IMR-90 (cell line): ENCODE measurements around the gene GCLC. TPM values are rescaled to one million over a fixed set of nuclear protein-coding genes. Genes with fewer than 3 reads are reported as not detected.
A peak's percentile ranks its signal among the peaks of the same experiment; 100 is the strongest.

Experiments
- ATAC-seq: fragments of 200-7000 bp; cut with Tn5 transposase; 2 replicates; pipeline ENCODE4 v1.9.1; 2020; ENCODE audit warnings: low read depth, mild to moderate bottlenecking, moderate library complexity
- BruUV-seq: library from RNA; stranded (reverse); fragments of 400-500 nt; replicated peaks from 2 replicates; lab custom pipeline; 2021; lab: Mats Ljungman, UMichigan
- CTCF ChIA-PET: fragments of 300-600 bp; formaldehyde crosslinking; extraction: SDS; loops from one replicate; lab custom pipeline; 2021; ENCODE audit warnings: antibody characterized with exemption; lab: Yijun Ruan, JAX
- POLR2A ChIA-PET: fragments of 300-600 bp; sonication (Branson Sonifier 250); formaldehyde crosslinking; loops from one replicate; lab custom pipeline; 2022; ENCODE audit warnings: antibody characterized with exemption; ENCODE audit not compliant: unreplicated experiment; lab: Charles Lee
- DNase-seq: peaks from one replicate; pipeline ENCODE4 v3.0.0; 2013
- H2AFZ ChIP-seq: replicated peaks from 2 replicates; pipeline ENCODE3; 2013; ENCODE audit warnings: low read length, mild to moderate bottlenecking; ENCODE audit not compliant: poor library complexity
- H2AK5ac ChIP-seq: 2 replicates; pipeline ENCODE4 v1.6.1; 2013; ENCODE audit warnings: low read depth, low read length, inconsistent platforms
- H2AK9ac ChIP-seq: replicated peaks from 2 replicates; pipeline ENCODE3; 2013; ENCODE audit warnings: mild to moderate bottlenecking, low read depth, low read length, moderate library complexity; ENCODE audit not compliant: poor library complexity
- H2BK120ac ChIP-seq: 2 replicates; pipeline ENCODE4 v1.6.1; 2013; ENCODE audit warnings: low read depth, low read length, inconsistent platforms
- H2BK15ac ChIP-seq: 3 replicates; pipeline ENCODE4 v1.6.1; 2013; ENCODE audit warnings: low read depth, low read length, inconsistent platforms
- H2BK20ac ChIP-seq: 2 replicates; pipeline ENCODE4 v1.6.1; 2013; ENCODE audit warnings: low read depth, mild to moderate bottlenecking, inconsistent platforms, low read length, moderate library complexity
- H2BK5ac ChIP-seq: 2 replicates; pipeline ENCODE4 v1.6.1; 2013; ENCODE audit warnings: mild to moderate bottlenecking, low read depth, low read length, inconsistent platforms; ENCODE audit not compliant: poor library complexity, severe bottlenecking
- H3K14ac ChIP-seq: replicated peaks from 2 replicates; pipeline ENCODE4 v1.6.1; 2013; ENCODE audit warnings: low read depth, low read length, inconsistent platforms
- H3K18ac ChIP-seq: 2 replicates; pipeline ENCODE4 v1.6.1; 2013; ENCODE audit warnings: low read depth, low read length, control low read depth
- H3K23ac ChIP-seq: 2 replicates; pipeline ENCODE4 v1.6.1; 2013; ENCODE audit warnings: low read depth, low read length, inconsistent platforms
- H3K27ac ChIP-seq: 2 replicates; pipeline ENCODE4 v1.5.1; 2013; ENCODE audit warnings: mild to moderate bottlenecking, control low read depth, low read length; ENCODE audit not compliant: insufficient read depth
- H3K27me3 ChIP-seq: 2 replicates; pipeline ENCODE4 v1.6.1; 2013; ENCODE audit warnings: low read length; ENCODE audit not compliant: control insufficient read depth, insufficient read depth
- H3K36me3 ChIP-seq: 2 replicates; pipeline ENCODE4 v1.6.1; 2013; ENCODE audit warnings: low read length, mixed read lengths; ENCODE audit not compliant: control insufficient read depth, insufficient read depth
- H3K4ac ChIP-seq: 2 replicates; pipeline ENCODE4 v1.6.1; 2013; ENCODE audit warnings: low read depth, low read length, inconsistent platforms
- H3K4me1 ChIP-seq: 2 replicates; pipeline ENCODE4 v1.6.1; 2013; ENCODE audit warnings: low read length, mixed read lengths; ENCODE audit not compliant: control insufficient read depth, insufficient read depth
- H3K4me2 ChIP-seq: 2 replicates; pipeline ENCODE4 v1.6.1; 2013; ENCODE audit warnings: low read depth, mild to moderate bottlenecking, control low read depth, low read length, moderate library complexity
- H3K4me3 ChIP-seq: 2 replicates; pipeline ENCODE4 v1.5.1; 2013; ENCODE audit warnings: low read depth, mild to moderate bottlenecking, control low read depth, low read length, moderate library complexity; ENCODE audit not compliant: insufficient read depth
- H3K56ac ChIP-seq: 2 replicates; pipeline ENCODE4 v1.6.1; 2013; ENCODE audit warnings: low read length, inconsistent platforms; ENCODE audit not compliant: insufficient read depth; ENCODE audit errors: extremely low read depth
- H3K79me1 ChIP-seq, 2 experiments: 2 replicates each; pipeline ENCODE4 v1.6.1; 2013; ENCODE audit warnings: low read length in 2 of 2, inconsistent platforms in 1 of 2, low read depth in 1 of 2
- H3K9ac ChIP-seq: 2 replicates; pipeline ENCODE4 v1.6.1; 2013; ENCODE audit warnings: low read depth, low read length, control low read depth
- H3K9me1 ChIP-seq: 2 replicates; pipeline ENCODE4 v1.6.1; 2013; ENCODE audit warnings: low read length, inconsistent platforms; ENCODE audit not compliant: insufficient read depth
- H3K9me3 ChIP-seq: 2 replicates; pipeline ENCODE4 v1.6.1; 2013; ENCODE audit warnings: low read length; ENCODE audit not compliant: control insufficient read depth, insufficient read depth
- H4K20me1 ChIP-seq: 2 replicates; pipeline ENCODE4 v1.6.1; 2013; ENCODE audit warnings: low read length, inconsistent platforms; ENCODE audit not compliant: insufficient read depth
- H4K5ac ChIP-seq: 2 replicates; pipeline ENCODE4 v1.6.1; 2013; ENCODE audit warnings: mild to moderate bottlenecking, low read depth, low read length, control low read depth
- H4K8ac ChIP-seq, 2 experiments: 2 replicates each; pipeline ENCODE4 v1.6.1; 2013; ENCODE audit warnings: low read depth in 2 of 2, low read length in 2 of 2, control low read depth in 1 of 2, inconsistent platforms in 1 of 2
- H4K91ac ChIP-seq: 2 replicates; pipeline ENCODE4 v1.6.1; 2013; ENCODE audit warnings: low read depth, low read length, inconsistent platforms; ENCODE audit not compliant: insufficient read depth
- CHD1 ChIP-seq: IDR thresholded peaks from 2 replicates; pipeline ENCODE4 v1.6.1; 2012; ENCODE audit warnings: low read depth, low read length, improper control_type of control experiment
- MAFK ChIP-seq: IDR thresholded peaks from 2 replicates; pipeline ENCODE4 v1.6.1; 2012; ENCODE audit warnings: low read depth, low read length, improper control_type of control experiment
- WGBS, 2 experiments: methylation state at CpG; one replicate each; pipeline versions ENCODE4 v1.1.5 to v1.1.7; 2013; ENCODE audit warnings: missing lambda C conversion rate in 2 of 2; ENCODE audit not compliant: insufficient read length in 1 of 2; ENCODE audit errors: extremely low coverage in 2 of 2; 5-methylcytosine and 5-hydroxymethylcytosine counted together
- dilution Hi-C: fragments of 300-500 bp; cut with HindIII; formaldehyde crosslinking; loops from one replicate; pipeline ENCODE4 v1.14.3; 2018; ENCODE audit warnings: low sequenced_read_pairs; ENCODE audit not compliant: unreplicated experiment
- in situ Hi-C: fragments of 300-500 bp; cut with MboI; formaldehyde crosslinking; loops from 3 replicates; pipeline ENCODE4 v1.14.3; 2019; ENCODE audit warnings: low sequenced_read_pairs, inconsistent platforms, mixed read lengths
- intact Hi-C: fragments of 100-400 bp; cut with micrococcal nuclease; formaldehyde crosslinking; loops from 2 replicates; pipeline ENCODE4 v1.10.0; 2022
- polyA plus RNA-seq, 3 experiments: library from polyadenylated mRNA; depleted of rRNA; stranded (reverse); fragments of >200 nt; gene quantifications; 2 replicates each; pipeline ENCODE4 v1.2.3, GENCODE V29; 2012; ENCODE audit warnings: low replicate concordance in 1 of 3
- total RNA-seq: library from RNA; depleted of rRNA; stranded (reverse); fragments of >200 nt; gene quantifications from 2 replicates; pipeline ENCODE4 v1.2.3, GENCODE V29; 2012

The GCLC gene
- total and polyA plus RNA-seq, 2 of the 4 experiments (the other 2 are of a cell fraction): 14.2 to 24.2 TPM

DNA sequence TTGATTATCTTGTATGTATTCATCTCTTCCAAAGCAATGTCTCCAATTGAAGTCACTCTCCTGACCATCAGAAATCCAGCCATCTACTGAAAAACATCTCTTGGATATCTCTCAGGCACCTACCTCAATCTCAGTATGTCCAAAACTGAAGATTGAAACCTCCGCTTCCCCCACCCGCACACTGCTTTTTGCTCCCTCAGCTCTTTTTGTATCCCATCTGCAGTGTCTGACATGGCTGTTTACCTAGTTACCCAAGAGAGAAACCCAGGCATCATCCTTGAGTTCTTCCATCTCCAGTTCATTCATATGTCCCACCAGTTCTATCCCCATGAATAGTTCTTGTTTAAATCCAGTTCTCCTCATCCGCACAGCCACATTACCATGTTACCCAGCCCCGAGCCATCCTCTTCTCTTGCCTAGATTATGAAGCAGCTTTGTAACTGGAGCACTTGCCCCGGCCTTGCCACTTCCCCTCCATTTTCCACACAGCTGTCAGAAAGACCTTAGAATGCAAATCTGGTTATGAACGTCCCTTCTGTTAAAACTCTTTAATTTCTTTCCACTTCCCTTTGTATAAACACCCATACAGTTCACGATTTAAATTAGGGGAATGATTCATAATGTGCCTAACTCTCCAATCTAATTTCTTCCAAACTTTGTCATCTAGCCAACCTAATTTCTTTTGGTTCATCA lies 40.5 kb upstream of the GCLC start:
- Histone ChIP-seq H4K91ac (no peak overlapping the region), H2BK5ac (no peak overlapping the region), H2AFZ (no peak overlapping the region), H3K4me1 (peaks cover 5% of the 10 kb centered on the region), H4K5ac (no peak overlapping the region), H2AK5ac (no peak overlapping the region), H3K36me3 (no peaks in the 10 kb centered on the region), H2BK20ac (no peak overlapping the region), H4K20me1 (no peaks in the 10 kb centered on the region), H3K9ac (no peak overlapping the region), H3K4ac (no peak overlapping the region), H3K18ac (no peak overlapping the region), H3K56ac (no peak overlapping the region), H3K4me3 (no peak overlapping the region), H3K23ac (no peak overlapping the region), H4K8ac (no peak overlapping the region), H3K27me3 (no peaks in the 10 kb centered on the region; the same call in 1 of the 2 replicates), H3K4me2 (no peak overlapping the region), H2AK9ac (no peak overlapping the region), H2BK15ac (no peak overlapping the region), H3K9me1 (peaks cover 3% of the 10 kb centered on the region; the same call in 1 of the 2 replicates), H3K9me3 (no peaks in the 10 kb centered on the region), H3K27ac (no peak overlapping the region), H3K14ac (no peak overlapping the region), H2BK120ac (no peak overlapping the region), H3K79me1 (no peaks in the 10 kb centered on the region)
- TF ChIP-seq CHD1 (no peak), MAFK (peak; percentile 5; the same call in 1 of the 2 replicates)
- DNase-seq (no peak), ATAC-seq (no peak)
- in situ Hi-C loops (no loop called here), intact Hi-C loops (no loop called here), dilution Hi-C loops (no loop called here)
- ChIA-PET CTCF (no interaction called here), POLR2A (no interaction called here)
- 94% methylated on average over 5 of the region's 7 CpGs; no CpG with 5 or more reads in 1 of the 2 experiments for WGBS, 2 experiments
- BruUV-seq: no TSS peak
